ENCODE data around the gene IGSF23. TPM values are rescaled to one million over a fixed set of nuclear protein-coding genes. Genes with fewer than 3 reads are reported as not detected.
A peak's percentile ranks its signal among the peaks of the same experiment; 100 is the strongest.

IGSF23 gene
- total and polyA plus RNA-seq, 2 of the 13 experiments (the other 11 are each of a cell fraction or from before 2014, with no cell fraction given), result 2.3 to 8.8 TPM

- TF ChIP-seq PAXIP1 (CRISPR knock-in tag; conservative IDR thresholded peaks at IDR 0.05) (peak; percentile 85), NR2C2 (CRISPR knock-in tag; IDR thresholded peaks at IDR 0.05; ENCODE audit: borderline replicate concordance) (0 out of 2 replicates have a peak, but pooled peaks have one; percentile 23), ZBTB3 (CRISPR knock-in tag; IDR thresholded peaks at IDR 0.05; ENCODE audit: borderline replicate concordance, low read depth) (no peak; the same call in 1 of the 2 replicates), AHDC1 (CRISPR knock-in tag; IDR thresholded peaks at IDR 0.05; ENCODE audit: borderline replicate concordance) (peak; percentile 52; the same call in 1 of the 2 replicates), PPARG (CRISPR knock-in tag; conservative IDR thresholded peaks at IDR 0.05) (0 out of 2 replicates have a peak, but pooled peaks have one; percentile 17), HOXA5 (CRISPR knock-in tag; IDR thresholded peaks at IDR 0.05) (0 out of 2 replicates have a peak, but pooled peaks have one; percentile 28), HDAC2 (CRISPR knock-in tag; IDR thresholded peaks at IDR 0.05) (0 out of 2 replicates have a peak, but pooled peaks have one; percentile 15), CREM (IDR thresholded peaks at IDR 0.05) (peak; percentile 49), CREM (CRISPR knock-in tag; IDR thresholded peaks at IDR 0.05) (no peak), RAD21 (CRISPR knock-in tag; IDR thresholded peaks at IDR 0.05) (0 out of 2 replicates have a peak, but pooled peaks have one; percentile 2), SOX13 (IDR thresholded peaks at IDR 0.05) (no peak), SOX13 (CRISPR knock-in tag; conservative IDR thresholded peaks at IDR 0.05 in 1 of 2, IDR thresholded peaks at IDR 0.05 in 1 of 2) (peak in 1 of 2 experiments; percentile 79; a peak in 2 of 4 replicates), MEIS2 (CRISPR knock-in tag; IDR thresholded peaks at IDR 0.05) (no peak), ZC3H13 (CRISPR knock-in tag; IDR thresholded peaks at IDR 0.05) (no peak), ZNF614 (CRISPR knock-in tag; IDR thresholded peaks at IDR 0.05; ENCODE audit: borderline replicate concordance) (no peak)
- TF ChIP-seq, protein P1, sequence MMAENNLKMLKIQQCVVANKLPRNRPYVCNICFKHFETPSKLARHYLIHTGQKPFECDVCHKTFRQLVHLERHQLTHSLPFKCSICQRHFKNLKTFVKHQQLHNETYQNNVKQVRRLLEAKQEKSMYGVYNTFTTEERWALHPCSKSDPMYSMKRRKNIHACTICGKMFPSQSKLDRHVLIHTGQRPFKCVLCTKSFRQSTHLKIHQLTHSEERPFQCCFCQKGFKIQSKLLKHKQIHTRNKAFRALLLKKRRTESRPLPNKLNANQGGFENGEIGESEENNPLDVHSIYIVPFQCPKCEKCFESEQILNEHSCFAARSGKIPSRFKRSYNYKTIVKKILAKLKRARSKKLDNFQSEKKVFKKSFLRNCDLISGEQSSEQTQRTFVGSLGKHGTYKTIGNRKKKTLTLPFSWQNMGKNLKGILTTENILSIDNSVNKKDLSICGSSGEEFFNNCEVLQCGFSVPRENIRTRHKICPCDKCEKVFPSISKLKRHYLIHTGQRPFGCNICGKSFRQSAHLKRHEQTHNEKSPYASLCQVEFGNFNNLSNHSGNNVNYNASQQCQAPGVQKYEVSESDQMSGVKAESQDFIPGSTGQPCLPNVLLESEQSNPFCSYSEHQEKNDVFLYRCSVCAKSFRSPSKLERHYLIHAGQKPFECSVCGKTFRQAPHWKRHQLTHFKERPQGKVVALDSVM (CRISPR knock-in tag; IDR thresholded peaks at IDR 0.05), result 0 out of 2 replicates have a peak, but pooled peaks have one; percentile 28
- TF ChIP-seq, protein P2, sequence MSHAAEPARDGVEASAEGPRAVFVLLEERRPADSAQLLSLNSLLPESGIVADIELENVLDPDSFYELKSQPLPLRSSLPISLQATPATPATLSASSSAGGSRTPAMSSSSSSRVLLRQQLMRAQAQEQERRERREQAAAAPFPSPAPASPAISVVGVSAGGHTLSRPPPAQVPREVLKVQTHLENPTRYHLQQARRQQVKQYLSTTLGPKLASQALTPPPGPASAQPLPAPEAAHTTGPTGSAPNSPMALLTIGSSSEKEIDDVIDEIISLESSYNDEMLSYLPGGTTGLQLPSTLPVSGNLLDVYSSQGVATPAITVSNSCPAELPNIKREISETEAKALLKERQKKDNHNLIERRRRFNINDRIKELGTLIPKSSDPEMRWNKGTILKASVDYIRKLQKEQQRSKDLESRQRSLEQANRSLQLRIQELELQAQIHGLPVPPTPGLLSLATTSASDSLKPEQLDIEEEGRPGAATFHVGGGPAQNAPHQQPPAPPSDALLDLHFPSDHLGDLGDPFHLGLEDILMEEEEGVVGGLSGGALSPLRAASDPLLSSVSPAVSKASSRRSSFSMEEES (CRISPR knock-in tag; IDR thresholded peaks at IDR 0.05), result peak; percentile 77; the same call in 1 of the 2 replicates
These were observed 1.5 kb upstream of the IGSF23 start (continued) for GRCh38 chr19:44611812-44612295.
